Measurements from ENCODE around the gene KIF5C.

KIF5C gene

GRCh38 chr2:149015926-149016563, 141.0 kb downstream of the KIF5C start:
- no peak for DNase-seq (ENCODE audit: low read depth in 2 of 2)

- peak; percentile 30 to 51 for DNase-seq (ENCODE audit: low read depth in 2 of 2)
These were observed 142.3 kb downstream of the KIF5C start for GRCh38 chr2:149017116-149017985.

GRCh38 chr2:149018981-149019380, 144.0 kb downstream of the KIF5C start:
- DNase-seq (ENCODE audit: low read depth in 2 of 2) = no peak

GRCh38 chr2:149019768-149020167, 144.7 kb downstream of the KIF5C start:
- DNase-seq (ENCODE audit: low read depth in 2 of 2) = no peak

DNA sequence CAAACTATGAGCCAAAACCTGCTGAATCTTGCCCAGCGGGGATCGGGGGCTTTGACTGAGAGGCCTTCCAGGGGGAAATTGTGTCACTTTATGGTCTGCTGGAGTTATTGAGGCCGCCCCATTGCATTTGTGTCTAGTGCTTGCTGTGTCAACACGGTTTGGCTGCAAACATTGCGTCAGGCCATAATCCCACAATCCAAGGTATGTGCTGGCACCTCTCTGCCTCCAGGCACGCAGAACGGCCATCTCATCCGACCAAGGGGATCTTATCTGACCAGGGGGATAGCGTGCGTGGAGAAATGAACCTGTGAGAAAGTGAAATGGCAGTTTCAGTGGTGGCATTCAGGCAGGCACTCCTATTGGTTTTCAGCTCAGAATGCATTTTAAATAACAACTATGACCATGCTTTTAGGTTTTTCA, 145.4 kb downstream of the KIF5C start:
- no peak for DNase-seq (ENCODE audit: low read depth in 2 of 2)

- DNase-seq (ENCODE audit: low read depth in 2 of 2) = no peak
These were observed 146.3 kb downstream of the KIF5C start for GRCh38 chr2:149021271-149021719.

DNA sequence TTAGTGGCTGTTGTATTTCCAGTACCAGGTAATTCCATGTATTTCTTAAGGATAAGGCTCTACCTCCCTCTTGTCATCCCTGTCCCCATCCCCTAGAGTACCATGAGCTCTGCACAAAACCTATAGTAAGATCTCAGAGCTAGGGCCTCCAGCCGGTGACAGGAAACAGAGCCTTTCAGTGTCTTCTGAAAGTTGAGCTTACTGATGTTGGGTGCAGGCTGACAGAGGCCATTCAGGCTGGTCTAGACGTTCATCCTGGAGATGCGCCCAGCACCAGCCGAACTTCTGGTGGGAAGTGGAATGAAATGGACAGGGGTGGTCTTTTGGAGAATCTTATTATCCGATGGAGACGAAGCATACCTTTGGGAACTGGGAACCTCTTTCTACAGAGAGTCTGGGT, 146.7 kb downstream of the KIF5C start:
- no peak for DNase-seq (ENCODE audit: low read depth in 2 of 2)

DNA sequence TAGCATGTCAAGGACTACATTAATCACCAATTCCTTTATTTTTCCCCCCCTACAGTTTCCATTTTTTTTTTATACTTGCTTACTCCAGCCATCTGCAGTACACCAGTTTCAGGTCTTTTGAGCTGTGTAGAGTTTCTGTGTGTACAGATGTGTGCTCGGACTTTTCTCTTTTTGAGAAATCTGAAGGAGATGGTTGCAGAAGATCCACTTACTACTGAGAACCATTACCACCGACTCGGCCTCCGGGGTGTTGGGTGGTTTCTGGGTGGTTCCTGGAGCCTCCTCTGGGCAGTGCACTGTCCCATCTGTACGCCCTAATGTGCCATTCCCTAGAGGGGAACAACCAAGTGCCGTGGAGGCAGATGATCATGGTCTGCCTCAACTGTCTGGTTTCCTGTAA, 148.1 kb downstream of the KIF5C start:
- no peak for DNase-seq (ENCODE audit: low read depth in 2 of 2)

GRCh38 chr2:149027590-149028250, 152.7 kb downstream of the KIF5C start:
- no peak for DNase-seq (ENCODE audit: low read depth in 2 of 2)

DNA sequence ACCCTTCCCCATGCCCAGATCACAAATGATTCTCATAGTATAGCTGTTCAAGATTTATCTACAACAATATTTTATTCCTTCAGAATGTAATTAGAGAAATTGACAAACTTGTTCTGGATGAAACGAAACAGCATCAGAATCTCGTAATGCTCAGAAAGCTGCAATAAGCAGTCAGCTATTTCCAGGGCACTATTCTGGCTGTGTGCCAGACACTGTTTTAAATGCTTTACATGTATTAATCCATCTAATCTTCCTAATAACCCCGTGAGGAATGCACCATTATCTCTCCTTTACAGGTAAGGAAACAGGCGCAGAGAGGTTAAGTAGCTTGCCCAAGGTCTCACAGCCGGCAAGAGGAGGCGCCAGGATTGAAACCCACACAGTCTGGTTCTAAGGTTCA, 153.3 kb downstream of the KIF5C start:
- no peak for DNase-seq (ENCODE audit: low read depth in 2 of 2)

GRCh38 chr2:149028891-149029290, 153.9 kb downstream of the KIF5C start:
- DNase-seq (ENCODE audit: low read depth in 2 of 2) = no peak

GRCh38 chr2:149029307-149029965, 154.4 kb downstream of the KIF5C start:
- no peak for DNase-seq (ENCODE audit: low read depth in 2 of 2)

DNA sequence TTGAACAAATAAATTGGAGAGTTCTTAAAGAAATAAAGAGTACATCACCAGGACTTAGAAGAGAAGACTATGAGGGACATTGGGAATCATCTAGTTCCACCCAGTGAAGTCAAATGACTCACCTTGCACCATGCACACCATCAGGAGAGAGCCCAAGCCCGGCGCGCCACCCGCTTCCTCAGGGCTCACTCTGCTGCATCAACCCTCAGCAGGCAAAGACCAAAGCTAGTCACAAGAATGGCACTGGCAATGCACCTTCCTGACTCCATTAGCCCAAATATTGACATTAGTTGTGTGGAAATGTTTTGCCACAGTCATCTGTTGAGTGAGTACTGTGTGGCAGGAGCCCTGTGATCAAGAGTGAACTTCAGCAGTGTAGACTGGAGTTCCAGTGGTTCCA, 156.4 kb downstream of the KIF5C start:
- no peak for DNase-seq (ENCODE audit: low read depth in 2 of 2)

- DNase-seq (ENCODE audit: low read depth in 2 of 2) = no peak
These were observed 158.7 kb downstream of the KIF5C start for GRCh38 chr2:149033716-149034115.

GRCh38 chr2:149034406-149034805, 159.4 kb downstream of the KIF5C start:
- DNase-seq (ENCODE audit: low read depth in 2 of 2) = no peak

DNA sequence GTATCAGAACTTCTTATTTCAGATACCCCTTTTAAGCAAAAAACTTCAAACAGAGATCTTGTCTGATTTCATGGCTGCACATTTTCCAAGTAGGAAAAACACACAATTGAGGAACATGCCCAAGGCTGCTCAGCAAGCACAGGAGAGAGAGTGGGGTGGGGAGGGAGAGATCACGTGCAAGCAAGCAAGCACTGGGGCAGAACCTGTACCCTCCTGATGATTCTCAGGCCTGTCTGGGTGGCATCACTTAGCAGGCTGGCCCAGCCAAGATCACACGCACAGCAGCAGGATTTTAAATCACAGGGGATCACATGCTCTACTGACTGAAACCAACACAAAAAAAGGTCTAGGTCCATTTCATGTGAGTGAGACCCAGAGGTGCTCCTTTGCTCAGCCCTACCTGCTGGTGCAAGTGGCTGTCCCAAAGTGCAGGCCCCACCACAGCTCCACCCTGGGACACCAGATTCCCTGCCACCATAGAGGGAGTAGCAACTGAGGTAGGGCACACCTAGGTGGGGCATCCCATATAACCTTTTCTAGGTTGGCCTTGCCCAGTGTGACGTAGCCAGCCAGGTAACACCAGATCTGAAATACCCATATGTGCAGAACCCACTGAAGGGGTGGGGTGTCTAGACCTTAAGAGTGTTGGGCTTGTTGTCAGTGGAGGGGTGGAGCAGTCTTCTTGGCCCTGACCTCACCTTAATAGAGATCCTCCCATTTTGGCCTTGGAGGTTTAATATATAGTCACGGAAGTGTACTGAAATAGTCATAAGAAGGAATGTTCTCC, 161.7 kb downstream of the KIF5C start:
- DNase-seq (ENCODE audit: low read depth in 2 of 2) = no peak

GRCh38 chr2:149037851-149038250, 162.8 kb downstream of the KIF5C start:
- no peak for DNase-seq (ENCODE audit: low read depth in 2 of 2)

GRCh38 chr2:149038442-149039212, 163.6 kb downstream of the KIF5C start, which contains the start of gene LYPD6B:
Gene LYPD6B (plus strand): TSS chr2:149038699. CDS start chr2:149130949, 92,250 bp downstream.
- no peak for DNase-seq (ENCODE audit: low read depth in 2 of 2)

GRCh38 chr2:149039213-149039724, 164.2 kb downstream of the KIF5C start:
- no peak for DNase-seq (ENCODE audit: low read depth in 2 of 2)

DNA sequence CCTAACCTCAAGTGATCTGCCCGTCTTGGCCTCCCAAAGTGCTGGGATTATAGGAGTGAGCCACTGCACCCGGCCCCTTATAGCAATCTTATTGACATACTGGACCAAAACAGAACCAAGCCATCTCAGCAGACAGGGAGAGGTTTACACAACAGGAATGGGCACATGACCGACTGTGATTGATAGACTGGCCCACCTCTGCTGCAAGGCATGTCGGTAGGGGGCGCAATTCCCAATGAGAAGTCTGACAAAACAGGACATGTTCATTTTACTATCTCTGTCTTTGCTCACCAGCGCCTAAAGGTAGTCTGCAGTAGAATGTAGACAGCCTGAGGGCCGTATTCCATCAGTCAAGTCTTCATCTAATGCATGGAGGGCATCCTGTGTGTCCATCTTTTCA, 165.4 kb downstream of the KIF5C start:
- DNase-seq (ENCODE audit: low read depth in 2 of 2) = peak in 1 of 2 donors; percentile 11
